NB4 (cell line): ENCODE results near the gene GRID2.

Experiments used
- DNase-seq: peaks from one replicate; pipeline ENCODE4 v3.0.0; 2010; ENCODE audit warnings: low read depth
- H3K4me3 ChIP-seq: one replicate; pipeline ENCODE4 v1.5.1; 2011; ENCODE audit warnings: mild to moderate bottlenecking, low read depth, low read length, moderate library complexity
- MYC ChIP-seq: IDR thresholded peaks from 2 replicates; pipeline ENCODE4 v1.6.1; 2011; ENCODE audit warnings: low read depth, low read length
- POLR2A ChIP-seq: IDR thresholded peaks from 2 replicates; pipeline ENCODE4 v1.6.1; 2011; ENCODE audit warnings: mild to moderate bottlenecking; ENCODE audit not compliant: insufficient read length; ENCODE audit errors: extremely low read depth
- TF ChIP-seq, protein P1 (sequence below): IDR thresholded peaks from one replicate; pipeline ENCODE4 v1.5.1; 2012; ENCODE audit warnings: low read depth, low read length
- TF ChIP-seq, protein P2 (sequence below): IDR thresholded peaks from 2 replicates; pipeline ENCODE4 v1.6.1; 2011; ENCODE audit warnings: low read depth, low read length

GRID2 gene

DNA sequence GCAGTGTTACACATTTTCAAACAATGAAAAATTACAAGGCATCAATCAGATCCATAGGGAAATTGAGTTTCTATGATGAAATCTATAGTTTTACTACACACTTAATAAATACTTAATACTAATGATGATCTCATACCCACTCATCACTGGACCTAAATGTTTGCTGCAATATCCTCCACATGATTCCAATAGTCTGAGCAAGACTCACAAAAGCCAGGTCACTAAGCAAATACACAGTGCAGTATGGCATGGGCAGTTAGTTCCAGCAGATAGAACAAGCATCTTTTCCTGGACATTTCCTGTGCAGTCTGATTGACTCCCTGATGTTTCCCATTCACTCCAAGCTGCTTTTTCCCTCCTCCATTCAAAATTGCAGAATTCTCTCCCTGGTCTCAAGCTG, 1415.8 kb downstream of the GRID2 start:
- no peak overlapping the region for H3K4me3 ChIP-seq
- no peak for DNase-seq
- TF ChIP-seq POLR2A: no peak
- TF ChIP-seq, protein P1, sequence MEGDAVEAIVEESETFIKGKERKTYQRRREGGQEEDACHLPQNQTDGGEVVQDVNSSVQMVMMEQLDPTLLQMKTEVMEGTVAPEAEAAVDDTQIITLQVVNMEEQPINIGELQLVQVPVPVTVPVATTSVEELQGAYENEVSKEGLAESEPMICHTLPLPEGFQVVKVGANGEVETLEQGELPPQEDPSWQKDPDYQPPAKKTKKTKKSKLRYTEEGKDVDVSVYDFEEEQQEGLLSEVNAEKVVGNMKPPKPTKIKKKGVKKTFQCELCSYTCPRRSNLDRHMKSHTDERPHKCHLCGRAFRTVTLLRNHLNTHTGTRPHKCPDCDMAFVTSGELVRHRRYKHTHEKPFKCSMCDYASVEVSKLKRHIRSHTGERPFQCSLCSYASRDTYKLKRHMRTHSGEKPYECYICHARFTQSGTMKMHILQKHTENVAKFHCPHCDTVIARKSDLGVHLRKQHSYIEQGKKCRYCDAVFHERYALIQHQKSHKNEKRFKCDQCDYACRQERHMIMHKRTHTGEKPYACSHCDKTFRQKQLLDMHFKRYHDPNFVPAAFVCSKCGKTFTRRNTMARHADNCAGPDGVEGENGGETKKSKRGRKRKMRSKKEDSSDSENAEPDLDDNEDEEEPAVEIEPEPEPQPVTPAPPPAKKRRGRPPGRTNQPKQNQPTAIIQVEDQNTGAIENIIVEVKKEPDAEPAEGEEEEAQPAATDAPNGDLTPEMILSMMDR: no peak
- no peak for TF ChIP-seq MYC
- TF ChIP-seq, protein P2, sequence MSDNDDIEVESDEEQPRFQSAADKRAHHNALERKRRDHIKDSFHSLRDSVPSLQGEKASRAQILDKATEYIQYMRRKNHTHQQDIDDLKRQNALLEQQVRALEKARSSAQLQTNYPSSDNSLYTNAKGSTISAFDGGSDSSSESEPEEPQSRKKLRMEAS: no peak

DNA sequence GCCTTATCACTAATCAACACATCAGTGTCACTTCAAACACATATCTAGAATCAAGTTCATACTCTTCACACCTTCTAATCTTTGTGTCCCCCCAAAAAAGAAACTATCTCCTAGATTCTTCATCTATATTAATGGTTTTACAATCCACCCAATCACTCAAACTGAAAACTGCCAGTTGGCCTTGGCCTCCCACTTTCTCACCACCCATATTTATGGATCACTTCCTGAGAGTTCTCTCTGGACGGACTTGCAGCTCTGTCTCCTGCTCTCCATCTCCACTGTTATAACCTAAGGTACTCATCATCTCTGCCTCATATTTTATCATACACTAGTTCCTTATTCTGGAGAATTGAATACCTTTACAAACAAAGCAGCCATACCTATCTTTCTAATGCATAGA, 1418.7 kb downstream of the GRID2 start:
- DNase-seq: no peak
- H3K4me3 ChIP-seq: no peak overlapping the region
- no peak for TF ChIP-seq POLR2A
- TF ChIP-seq MYC: no peak
- TF ChIP-seq, protein P1: no peak
- TF ChIP-seq, protein P2: no peak

DNA sequence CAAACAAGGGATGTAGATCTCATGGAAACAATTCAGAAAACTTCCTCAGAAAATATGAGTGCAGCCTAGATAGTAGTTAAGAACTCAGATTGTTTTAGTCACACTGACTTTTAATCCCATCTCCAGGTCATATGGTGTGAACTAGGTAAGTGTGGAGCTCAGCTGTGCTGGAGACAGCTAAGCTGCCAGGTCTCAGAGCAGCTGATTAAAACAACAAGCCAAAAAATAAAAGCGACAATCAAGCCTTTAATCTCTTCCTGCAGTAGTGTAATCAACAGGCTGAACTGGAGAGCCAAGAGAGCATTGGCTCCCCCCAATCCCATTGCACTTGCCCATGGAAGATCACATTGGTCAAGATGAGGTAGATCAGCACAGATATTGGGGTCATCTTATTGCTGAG, 1426.5 kb downstream of the GRID2 start:
- no peak for DNase-seq
- no peak overlapping the region for H3K4me3 ChIP-seq
- no peak for TF ChIP-seq POLR2A
- no peak for TF ChIP-seq MYC
- TF ChIP-seq, protein P2: no peak
- TF ChIP-seq, protein P1: no peak

DNA sequence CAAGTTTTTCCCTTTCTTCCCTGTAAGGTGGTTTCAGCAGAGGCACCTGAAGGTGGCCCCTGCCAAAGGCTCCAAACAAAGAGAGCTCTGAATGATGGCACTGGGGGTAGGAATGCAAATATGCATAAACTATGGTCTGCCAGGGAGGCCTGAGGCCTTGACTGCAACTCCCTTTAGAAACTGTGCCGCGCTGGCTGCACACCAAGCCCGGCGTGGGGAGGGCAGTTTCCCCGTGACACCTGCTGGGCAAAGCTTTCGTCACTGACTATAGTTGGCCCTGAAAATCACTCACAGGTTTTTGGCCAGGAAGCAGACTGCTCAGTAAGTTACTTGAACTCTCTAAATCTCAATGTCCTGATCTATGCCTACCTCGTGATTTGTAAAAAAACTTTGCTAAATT, 1427.0 kb downstream of the GRID2 start:
- no peak for DNase-seq
- TF ChIP-seq MYC: no peak
- TF ChIP-seq, protein P1: no peak
- no peak overlapping the region for H3K4me3 ChIP-seq

DNA sequence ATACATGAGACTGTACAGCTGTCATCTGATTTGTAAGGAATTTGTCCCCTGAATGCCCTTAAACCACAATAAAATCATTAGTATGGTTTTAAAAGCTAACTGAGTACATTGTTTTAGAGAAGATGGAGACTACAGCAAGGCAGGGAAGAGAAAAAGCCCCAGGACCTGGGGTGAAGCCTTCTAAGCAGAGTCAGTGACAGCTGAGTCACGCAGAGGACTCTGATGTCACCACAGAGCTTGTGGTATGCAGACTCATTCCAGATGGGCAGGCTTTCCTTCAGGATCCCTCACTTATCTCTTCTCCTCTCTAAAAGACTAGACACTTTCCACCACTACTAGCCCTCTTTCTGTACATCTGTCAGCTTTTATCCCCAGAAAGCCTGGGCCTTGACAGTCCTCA, 1427.7 kb downstream of the GRID2 start:
- TF ChIP-seq, protein P1: no peak
- TF ChIP-seq MYC (no peak), POLR2A (no peak)
- TF ChIP-seq, protein P2: no peak
- peak; percentile 3 for DNase-seq
- no peak overlapping the region for H3K4me3 ChIP-seq

DNA sequence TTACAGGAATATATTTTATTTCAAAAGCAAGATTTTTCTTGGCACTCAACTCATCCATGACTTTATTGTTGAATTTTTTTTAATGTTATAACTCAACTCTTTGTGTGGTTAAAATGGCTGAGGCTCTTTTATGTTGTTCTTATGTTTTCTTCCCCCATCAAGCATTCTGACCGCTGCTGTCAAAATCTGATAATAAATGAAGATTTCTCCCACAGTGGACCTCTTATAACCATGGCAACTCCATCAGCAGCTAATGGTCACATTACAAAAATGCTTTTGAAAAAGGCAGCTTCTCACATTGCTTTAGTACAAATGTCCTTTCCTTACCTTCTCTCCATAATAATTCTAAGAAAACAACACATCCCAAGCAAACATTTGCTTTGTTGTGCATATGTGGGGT, 1428.7 kb downstream of the GRID2 start:
- TF ChIP-seq POLR2A: no peak
- no peak for TF ChIP-seq MYC
- TF ChIP-seq, protein P1: no peak
- TF ChIP-seq, protein P2: no peak
- H3K4me3 ChIP-seq: no peak overlapping the region
- no peak for DNase-seq
